Measurements from ENCODE around the gene ACMSD.
"Not testable (repeated sequence)": the region's sequence is repeated elsewhere in the genome, so short reads cannot be mapped to it uniquely, and the experiment has no call there.

Gene ACMSD

DNA sequence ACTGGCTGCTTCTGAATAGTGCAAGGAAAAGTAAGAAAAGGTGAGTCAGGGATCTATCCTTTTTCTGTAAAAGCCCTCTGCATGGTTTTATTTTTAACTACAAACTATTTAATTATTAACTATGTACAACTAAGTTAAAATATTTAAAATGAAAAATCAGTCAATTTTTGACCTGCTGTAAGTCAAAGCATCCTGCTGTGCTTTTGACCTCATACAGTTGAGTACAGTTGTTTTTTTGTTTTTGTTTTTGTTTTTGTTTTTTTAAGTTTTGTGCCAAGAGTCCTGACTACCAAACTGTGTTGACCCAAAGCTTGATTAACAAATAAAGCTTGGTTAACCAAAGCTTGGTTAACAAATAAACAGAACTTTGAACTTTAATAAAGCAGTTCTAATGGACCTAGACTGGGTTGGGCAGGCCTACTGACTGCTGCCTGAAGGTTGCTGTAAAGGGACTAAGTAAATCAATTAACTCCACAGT lies at the start of gene ACMSD:
Gene ACMSD (plus strand): TSS at position 474 of the 478 bp plus-strand sequence. CDS start 67 bp downstream, outside the sequence.
- FAIRE-seq: no peak

DNA sequence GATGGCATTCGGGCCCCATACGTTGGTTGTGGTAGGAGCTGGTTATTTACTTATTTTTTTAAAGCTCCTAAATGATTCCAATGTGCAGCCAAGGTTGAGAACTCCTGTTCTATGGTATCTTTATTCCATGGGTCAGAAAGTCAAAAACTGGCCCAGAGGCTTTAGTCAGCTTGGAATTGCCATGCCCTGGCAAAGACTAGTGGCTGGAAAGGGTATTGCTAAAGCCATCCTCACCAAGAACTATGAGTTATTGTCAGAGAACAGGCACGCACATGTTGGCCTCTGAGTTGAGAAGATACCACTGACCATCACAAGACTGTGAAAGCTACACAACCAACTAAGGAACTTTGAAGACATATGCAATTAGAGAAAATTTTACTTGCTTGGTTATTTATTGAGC lies 47.9 kb upstream of the ACMSD start:
- no peak for FAIRE-seq

DNA sequence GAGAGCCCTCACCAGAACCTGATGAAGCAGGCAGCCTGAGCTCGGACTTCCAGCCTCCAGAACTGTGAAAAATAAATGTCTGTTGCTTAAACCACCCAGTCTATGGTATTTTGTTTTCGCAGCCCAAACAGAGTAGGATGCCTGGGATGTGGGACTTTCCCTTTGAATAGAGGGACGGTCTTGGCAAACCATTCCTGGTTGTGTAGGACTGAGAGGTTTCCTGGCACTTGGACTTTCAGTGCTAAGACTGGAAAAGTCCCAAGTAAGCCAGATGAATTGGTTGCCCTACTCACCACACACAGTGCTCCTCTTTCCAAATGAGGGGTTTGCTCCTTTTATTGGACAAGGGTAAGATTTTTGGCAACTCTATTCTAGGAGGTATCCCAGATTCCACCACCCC lies 46.8 kb upstream of the ACMSD start:
- FAIRE-seq: no peak

DNA sequence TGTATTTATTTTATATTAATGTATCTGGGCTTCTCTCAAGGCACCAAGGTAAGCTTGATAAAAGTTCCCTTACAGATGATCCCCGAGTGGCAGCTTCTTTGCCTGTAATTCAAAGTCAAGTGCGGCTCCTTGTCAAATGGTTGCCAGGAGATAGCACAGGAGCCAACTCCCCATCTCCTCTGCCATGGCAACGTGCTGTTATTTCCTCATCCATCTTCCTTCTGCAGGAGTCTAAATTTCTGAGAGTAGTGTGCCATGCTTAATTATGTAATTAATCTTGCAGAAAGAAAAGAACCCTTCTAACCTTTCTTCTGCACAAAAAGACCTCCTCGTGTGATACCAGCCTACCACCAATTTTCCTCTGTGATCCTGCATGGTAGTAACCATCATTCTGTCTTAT lies 46.2 kb upstream of the ACMSD start:
- FAIRE-seq: no peak

DNA sequence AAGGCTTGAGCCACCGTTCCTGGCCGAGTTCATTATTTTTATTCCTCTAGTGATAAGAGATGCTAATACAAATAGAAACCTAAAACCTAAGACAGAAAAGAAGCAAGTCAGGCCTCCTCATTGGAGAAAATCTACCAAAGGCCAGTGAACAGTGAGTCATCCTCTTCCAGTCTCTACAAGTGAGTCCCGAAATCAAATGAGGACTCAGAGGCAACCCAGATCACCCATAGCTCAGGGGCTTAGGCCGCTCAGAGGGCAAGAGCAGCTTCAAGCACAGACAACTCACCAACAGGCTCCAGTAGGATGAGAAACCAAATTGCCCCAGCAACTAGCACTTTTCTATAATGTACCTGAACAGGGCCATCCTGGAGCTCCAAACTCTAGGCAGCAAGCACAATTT lies 42.7 kb upstream of the ACMSD start:
- FAIRE-seq: no peak

DNA sequence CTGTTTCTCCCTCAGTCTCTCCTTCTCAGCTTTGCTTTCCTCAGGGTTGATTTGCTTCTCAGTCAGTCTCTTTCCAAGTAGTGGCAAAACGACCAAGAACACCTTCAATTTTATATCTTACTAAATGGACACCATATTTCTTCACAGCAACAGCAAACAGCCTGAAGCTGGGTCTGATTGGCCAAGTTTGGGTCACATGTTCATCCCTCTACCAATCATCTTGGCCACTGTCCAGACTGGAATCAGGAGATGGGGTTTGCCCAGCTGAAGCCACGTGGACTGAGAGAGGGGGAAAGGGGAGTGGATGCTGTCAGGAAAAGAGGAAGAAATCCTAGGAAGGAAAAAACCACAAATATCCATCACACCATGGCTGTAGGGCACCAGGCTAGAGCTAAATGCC lies 42.0 kb upstream of the ACMSD start:
- FAIRE-seq: no peak

DNA sequence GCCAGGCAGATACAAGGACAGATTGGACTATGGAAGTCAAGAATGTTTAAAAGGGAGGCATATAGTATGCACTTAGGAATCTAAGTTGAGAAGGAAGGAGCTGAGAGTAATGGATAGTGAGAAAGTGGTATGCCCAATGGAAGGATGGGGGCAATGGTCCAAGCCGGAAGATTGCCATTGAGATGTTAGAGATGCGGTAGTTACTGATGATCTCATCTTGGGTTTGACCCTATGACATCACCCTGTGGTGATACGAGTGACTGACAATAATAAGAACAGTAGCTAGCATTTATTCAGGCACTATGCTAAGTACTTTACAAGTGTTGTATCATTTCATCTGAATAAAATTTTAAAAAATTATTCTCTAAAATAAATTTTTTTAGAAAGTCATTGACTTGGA lies 38.5 kb upstream of the ACMSD start:
- no peak for FAIRE-seq

DNA sequence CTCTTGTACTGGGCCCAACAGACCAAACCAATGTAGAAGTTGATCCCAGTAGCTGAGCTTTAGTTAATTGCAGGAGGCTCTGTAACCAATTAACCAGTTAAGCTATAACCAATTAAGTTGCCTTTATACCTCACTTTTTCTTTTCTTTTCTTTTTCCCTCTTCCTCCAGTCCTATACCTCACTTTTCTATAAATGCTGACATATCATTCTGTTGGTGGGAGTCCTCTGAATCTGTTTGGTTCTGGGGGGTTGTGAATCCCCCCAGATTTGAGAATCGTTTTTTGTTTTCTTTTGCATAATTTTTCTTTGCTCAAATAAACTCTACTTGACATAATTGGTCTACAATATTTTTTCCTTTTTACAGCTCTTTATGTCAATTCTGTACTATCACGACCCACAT lies 38.1 kb upstream of the ACMSD start:
- no peak for FAIRE-seq

DNA sequence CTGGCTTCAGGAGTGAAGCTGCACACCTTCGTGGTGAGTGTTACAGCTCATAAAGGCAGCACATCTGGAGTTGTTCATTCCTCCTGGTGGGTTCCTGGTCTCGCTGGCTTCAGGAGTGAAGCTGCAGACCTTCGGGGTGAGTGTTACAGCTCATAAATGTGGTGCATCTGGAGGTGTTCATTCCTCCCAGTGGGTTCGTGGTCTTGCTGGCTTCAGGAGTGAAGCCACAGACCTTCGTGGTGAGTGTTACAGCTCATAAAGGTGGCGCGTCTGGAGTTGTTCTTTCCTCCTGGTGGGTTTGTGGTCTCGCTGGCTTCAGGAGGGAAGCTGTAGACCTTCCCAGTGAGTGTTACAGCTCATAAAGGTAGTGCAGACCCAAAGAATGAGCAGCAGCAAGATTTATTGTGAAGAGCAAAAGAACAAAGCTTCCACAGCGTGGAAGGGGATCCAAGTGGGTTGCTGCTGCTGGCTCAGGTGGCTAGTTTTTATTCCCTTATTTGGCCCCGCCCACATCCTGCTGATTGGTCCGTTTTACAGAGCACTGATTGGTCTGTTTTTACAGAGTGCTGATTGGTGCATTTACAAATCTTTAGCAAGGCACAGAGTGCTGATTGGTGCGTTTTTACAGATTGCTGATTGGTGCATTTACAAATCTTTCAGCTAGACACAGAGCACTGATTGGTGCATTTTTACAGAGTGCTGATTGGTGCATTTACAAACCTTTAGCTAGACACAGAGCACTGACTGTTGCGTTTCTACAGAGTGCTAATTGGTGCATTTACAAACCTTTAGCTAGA lies 34.6 kb upstream of the ACMSD start:
- FAIRE-seq: not testable (repeated sequence)

DNA sequence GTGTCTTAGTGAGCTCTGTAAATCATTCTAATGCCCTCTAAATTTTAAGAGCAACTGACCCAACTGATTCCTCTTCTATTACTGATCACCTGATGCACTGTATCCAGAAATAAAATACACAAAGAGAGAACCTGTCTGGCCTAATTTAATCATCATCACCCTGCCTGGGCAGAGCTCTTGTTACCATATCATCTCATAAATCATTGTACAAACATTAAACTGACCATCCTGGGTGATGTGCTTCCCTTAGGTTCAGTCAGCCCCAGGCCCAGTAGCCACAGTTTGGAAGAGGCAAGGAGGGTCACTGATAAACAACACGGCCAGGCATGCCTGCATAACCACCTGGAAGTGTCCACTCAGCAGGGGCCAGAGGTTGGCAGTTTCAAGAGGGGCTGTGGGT lies 22.7 kb upstream of the ACMSD start:
- FAIRE-seq: no peak

DNA sequence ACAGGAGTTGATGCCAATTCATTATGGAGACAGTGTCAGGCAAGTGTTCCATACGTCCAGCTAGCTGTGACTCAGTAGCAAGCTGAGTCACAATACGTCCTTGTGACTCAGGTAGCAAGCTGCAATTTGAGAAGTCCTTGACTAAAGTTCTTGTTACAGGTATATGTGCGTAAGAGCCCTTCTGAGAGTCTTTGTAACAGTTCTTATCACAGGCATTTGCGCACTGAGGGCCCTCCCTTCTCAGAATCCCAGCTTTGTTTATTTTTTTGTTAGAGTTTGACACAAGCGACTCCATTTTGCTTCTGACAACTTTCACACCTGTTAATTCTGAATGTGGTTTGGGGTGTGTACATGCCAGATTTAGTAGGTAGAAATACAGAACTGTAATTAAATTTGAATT lies 20.1 kb upstream of the ACMSD start:
- no peak for FAIRE-seq

DNA sequence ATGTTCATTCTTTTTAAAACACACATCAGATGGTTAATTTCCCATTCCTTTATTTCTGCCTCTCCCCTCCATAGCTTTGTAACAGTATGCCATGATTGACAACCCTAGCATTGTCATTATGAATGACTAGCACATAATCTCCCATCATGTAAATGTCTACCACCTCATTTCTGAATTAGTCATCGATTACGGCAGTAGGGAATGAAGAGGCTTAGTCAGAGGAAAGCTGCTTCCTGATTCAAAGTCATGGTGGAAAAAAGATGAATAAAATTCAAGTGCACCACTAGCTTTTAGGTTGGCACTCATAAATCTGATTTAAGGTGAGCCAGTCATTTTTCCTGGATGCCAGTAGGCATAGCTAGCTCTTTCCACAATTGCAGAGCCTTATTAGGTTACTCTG lies 19.1 kb upstream of the ACMSD start:
- no peak for FAIRE-seq

DNA sequence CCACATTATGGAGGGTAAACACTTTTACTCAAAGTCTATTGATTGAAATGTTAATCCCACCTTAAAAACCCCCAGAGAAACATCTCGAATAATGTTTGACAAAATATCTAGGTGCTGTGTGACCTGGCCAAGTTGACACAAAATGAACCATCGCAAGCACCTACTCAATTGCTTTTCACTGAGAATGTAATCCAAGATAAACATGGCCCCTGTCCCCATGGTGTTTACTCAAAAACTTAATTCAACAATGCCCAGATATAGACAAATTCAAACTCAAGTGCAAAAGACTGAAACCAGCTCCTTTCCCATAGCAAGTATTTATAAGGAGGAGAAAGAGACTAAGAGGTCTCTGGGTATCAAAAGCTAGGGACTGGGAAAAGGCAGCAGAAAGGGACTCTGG lies 15.0 kb upstream of the ACMSD start:
- no peak for FAIRE-seq

DNA sequence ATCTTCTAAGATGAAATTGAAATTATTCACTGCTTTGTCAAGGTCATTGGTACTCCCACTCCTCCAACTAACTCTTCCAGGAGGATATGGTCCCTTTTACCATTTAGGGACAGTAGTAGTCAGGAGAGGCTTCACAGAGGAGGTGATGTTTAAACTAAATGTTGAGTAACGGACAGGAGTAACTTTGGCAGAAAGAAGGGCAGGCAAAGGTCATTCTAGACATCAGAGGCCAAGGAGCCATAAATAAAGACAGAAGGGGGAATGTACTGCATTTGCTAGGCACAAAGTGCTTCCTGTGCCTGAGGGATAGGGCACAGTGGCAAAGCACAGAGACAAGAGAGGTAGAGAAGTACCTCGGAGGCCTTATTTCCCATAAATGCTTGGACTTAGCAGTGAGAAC lies 14.6 kb upstream of the ACMSD start:
- FAIRE-seq: no peak

DNA sequence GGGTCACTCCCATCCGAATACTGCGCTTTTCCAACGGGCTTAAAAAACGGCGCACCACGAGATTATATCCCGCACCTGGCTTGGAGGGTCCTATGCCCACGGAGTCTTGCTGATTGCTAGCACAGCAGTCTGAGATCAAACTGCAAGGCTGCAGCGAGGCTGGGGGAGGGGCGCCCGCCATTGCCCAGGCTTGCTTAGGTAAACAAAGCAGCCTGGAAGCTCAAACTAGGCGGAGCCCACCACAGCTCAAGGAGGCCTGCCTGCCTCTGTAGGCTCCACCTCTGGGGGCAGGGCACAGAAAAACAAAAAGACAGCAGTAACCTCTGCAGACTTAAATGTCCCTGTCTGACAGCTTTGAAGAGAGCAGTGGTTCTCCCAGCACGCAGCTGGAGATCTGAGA lies 12.7 kb upstream of the ACMSD start:
- FAIRE-seq: not testable (repeated sequence)

DNA sequence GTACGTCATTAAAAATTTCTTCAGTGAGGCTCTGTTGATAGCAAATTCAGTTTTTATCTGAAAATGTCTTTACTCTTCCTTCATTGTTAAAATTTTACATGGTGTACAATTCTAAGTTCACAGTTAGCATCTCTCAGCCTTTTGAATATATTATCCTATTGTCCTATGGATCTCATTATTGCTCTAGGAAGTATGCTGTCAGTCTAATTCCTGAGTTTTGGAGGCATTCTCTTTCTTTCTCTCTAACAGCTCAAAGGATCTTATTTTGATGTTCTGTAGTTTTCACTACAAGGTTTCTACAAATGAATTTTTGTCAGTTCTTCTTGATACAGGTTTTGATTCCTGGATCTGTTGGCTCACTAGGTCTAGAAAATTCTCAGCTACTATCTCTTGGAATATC lies 2.9 kb upstream of the ACMSD start:
- no peak for FAIRE-seq

DNA sequence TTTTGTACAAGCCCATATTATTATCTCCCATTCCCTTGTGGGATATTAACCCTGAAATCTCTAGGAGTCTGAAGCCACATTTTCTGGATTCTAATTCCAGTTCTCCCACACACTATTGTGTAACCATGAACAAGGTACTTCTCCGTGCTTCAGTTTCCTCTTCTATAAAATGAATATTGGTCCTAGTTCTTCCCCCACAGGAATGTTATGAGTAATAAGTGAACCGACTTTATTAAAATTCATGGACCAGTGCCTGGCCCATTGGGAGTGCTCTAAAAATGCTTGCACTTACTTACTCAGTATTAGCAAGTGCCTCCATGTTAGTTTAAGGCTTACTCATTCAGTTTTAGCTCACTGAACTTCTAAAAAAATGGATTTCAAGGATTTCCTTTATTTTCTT lies 1.4 kb upstream of the ACMSD start:
- FAIRE-seq: no peak

DNA sequence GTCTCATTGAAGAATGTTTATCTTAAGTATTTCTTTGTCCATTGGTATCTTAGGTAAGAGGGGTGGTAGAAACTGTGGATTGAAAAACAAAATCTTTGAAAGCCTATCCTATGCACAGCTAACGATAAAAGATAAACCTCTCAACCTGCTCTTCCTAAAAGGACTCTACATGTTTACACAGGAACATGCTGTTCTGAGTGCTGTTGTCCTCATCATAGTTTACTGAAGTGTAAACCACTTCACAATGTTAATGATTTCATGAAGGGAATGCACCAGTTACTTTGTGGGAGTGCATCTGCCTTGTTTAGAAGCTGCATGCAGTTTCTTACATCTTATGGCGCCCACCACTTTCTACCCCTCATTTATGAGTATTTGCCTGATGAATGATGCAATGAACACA lies 1.2 kb downstream of the ACMSD start:
- no peak for FAIRE-seq

DNA sequence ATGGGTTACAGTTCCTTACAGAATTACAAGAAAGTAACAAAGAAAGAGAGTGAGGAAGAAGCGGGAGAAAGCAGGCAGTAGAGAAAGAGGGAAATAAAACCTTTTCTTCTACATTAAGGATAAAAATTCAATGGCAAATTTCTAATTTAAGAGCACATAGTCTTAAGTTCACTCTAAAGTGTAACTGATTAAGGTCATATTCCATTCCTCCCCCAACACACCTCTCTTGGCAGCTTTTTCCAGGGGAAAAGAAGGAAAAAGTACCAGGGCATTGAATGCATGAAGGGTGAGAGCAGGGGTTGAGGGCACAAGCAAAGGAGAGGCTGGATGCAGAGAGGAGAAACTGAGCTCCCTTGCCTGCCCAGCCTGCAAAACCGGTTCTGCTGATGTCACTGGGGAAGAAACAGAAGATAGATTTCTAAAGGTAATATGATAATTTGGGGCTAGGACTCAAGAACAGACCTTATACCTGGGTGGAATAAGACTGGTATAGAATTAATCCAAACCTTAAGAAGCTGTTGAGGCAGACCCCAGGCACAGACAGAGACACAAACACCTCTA lies 4.6 kb downstream of the ACMSD start:
- FAIRE-seq: no peak

DNA sequence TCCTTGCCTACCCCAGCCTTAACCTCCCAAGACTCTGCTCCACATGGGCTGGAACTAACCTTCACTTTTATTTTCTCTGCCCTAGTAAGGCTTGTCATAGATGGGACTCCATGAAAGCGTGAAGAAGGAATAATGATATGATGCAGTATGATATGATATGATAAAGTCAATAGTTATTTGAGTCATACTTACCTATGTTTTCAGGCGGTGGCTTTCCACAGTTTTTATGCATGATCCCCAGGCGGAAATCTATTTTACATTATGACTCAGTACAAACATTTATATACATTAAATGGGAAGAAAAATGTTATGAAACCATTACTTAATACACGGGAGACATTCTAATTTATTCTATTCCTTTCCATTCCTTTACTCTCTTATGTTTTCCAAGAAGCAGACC lies 5.6 kb downstream of the ACMSD start:
- FAIRE-seq: no peak

DNA sequence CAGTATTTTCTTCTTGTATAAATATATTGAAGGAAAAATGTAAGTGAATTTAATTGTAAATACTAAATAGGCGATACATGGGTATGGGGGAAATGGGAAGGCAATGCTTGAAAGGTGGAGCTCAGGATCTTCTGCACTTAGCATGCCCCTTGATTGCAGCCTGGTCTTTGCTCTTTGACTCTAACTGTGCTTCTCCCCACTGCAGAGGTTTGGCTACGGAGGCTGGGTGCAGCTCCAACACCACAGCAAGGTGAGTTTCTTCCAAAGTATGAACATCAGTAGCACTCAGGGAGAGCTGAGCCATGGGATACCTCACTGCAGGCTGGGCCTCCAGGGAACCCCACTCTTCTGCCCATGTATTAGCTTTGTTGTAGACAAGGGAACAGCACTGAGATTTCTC lies 6.6 kb downstream of the ACMSD start:
- no peak for FAIRE-seq

DNA sequence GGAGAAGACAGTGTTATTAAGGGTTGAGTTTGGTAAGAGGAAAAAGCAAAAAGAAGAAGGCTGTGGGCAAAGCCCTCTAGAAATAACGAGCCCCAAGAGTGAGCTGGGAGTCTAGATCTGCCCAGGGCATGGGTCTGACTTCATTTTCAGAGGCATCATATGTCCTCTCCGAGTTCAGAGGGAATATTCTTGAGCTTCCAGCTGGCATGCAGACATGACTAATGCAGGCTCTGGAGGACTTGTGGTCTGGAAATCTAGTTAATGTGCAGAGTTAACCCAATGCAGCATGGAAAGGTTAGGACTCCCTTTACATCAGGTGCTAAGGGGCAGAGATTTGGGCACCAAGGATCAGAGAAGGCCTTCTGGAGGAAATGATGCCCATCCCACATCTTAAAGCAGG lies 7.3 kb downstream of the ACMSD start:
- FAIRE-seq: no peak

DNA sequence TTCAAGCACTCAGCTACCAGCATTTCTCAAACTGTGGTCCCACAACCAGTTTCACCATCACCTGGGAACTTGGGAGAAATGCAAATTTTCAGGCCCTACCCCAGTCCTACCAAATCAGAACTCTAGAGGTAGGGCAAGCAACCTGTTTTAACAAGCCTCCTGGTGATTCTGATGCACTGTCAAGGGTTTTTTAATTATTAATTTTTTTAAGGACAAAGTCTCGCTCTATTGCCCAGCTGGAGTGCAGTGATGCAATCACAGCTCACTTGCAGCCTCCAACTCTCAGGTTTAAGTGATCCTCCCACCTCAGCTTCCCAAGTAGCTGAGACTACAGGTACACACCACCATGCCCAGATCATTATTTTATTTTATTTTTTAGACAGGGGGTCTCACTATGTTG lies 7.8 kb downstream of the ACMSD start:
- no peak for FAIRE-seq

DNA sequence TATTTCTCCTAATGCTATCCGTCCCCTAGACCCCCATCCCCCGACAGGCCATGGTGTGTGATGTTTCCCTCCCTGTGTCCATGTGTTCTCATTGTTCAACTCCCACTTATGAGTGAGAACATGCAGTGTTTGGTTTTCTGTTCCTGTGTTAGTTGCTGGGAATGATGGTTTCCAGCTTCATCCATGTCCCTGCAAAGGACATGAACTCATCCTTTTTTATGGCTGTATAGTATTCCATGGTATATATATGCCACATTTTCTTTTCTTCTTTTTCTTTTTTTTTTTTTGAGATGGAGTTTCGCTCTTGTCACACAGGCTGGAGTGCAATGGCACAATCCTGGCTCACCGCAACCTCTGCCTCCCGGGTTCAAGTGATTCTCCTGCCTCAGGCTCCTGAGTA lies 9.2 kb downstream of the ACMSD start:
- not testable (repeated sequence) for FAIRE-seq

DNA sequence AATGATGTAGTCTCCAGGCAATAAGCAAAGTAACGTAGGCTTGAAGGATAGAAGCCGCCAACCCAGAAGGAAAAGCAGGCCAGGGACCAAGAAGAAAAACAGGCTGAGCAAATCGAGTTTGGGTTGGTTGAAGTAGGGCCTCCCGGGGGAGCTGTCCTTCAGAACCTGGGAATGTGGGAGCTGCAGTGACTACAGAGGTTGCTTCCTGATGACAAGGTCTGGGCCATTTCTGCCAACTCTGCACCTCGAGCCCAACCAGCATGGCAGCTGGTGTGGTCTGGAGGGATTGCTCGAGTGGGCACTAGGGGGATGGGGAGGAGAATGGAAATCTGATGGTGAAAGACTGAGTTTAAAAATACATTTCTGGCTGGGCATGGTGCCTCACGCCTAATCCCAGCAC lies 14.1 kb downstream of the ACMSD start:
- no peak for FAIRE-seq
